Measurements from ENCODE around the gene EPHA6.

DNA sequence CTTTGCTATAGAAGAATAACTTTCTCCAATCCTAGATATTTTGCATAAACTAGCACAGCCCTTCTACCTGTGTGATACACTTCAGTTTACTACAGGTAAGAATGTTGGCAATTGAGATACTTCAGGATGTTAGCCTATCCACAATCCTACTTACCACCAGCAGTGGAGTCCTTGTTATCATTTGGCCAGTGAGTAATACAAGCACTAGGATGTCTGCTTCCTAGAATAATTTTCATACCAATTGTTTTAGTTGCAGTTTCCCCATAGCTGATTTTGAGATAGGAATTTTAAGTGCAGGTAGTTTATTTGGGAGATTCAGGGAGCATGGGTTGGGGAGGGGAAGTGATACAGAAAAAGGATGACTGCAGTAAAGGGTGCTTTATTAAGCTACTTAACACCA is 147.2 kb downstream of the EPHA6 start:
- TF ChIP-seq, protein P1, sequence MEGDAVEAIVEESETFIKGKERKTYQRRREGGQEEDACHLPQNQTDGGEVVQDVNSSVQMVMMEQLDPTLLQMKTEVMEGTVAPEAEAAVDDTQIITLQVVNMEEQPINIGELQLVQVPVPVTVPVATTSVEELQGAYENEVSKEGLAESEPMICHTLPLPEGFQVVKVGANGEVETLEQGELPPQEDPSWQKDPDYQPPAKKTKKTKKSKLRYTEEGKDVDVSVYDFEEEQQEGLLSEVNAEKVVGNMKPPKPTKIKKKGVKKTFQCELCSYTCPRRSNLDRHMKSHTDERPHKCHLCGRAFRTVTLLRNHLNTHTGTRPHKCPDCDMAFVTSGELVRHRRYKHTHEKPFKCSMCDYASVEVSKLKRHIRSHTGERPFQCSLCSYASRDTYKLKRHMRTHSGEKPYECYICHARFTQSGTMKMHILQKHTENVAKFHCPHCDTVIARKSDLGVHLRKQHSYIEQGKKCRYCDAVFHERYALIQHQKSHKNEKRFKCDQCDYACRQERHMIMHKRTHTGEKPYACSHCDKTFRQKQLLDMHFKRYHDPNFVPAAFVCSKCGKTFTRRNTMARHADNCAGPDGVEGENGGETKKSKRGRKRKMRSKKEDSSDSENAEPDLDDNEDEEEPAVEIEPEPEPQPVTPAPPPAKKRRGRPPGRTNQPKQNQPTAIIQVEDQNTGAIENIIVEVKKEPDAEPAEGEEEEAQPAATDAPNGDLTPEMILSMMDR (IDR thresholded peaks at IDR 0.05; ENCODE audit: low read length): no peak
- no peak for TF ChIP-seq EZH2 (IDR thresholded peaks at IDR 0.05; ENCODE audit: borderline replicate concordance, low read length)

All from OCI-LY1 (cell line).